ENCODE data around the gene LHPP.
"Not testable (repeated sequence)": the region's sequence is repeated elsewhere in the genome, so short reads cannot be mapped to it uniquely, and the experiment has no call there.

LHPP gene

GRCh38 chr10:124598196-124598595 is 136.6 kb downstream of the LHPP start:
- no peak for DNase-seq

DNA sequence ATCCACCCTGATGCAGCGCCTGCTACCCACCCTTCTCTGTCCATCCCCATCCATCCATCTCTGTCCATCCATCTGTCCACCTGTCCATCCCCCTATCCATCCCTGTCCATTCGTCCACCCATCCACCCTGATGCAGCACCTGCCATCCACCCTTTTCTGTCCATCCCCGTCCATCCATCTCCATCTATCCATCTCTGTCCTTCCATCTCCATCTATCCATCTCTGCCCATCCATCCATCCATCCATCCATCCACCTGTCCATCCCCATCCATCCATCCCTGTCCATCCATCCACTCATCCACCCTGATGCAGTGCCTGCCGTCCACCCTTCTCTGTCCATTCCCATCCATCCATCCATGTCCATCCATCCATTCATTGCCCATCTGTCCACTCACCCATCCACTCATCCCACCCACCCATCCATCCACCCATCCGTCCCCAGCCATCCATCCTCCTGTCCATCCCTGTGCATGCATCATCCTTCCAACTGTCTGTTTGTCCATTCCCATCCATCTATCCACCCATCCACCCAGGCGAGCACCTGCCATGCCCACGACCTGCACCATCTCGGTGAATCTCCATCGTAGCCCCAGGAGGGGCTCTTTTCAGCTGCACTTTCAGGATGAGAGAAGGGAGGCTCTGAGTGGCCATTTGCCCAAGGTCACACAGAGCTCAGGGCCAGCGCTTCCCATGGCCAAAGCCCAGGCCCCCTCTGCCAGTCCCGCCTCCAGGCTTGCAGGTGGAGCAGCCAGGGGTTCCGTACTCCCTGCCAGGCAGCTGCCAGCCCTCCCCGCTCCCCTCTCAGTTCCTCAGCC is 137.4 kb downstream of the LHPP start:
- DNase-seq = no peak

DNA sequence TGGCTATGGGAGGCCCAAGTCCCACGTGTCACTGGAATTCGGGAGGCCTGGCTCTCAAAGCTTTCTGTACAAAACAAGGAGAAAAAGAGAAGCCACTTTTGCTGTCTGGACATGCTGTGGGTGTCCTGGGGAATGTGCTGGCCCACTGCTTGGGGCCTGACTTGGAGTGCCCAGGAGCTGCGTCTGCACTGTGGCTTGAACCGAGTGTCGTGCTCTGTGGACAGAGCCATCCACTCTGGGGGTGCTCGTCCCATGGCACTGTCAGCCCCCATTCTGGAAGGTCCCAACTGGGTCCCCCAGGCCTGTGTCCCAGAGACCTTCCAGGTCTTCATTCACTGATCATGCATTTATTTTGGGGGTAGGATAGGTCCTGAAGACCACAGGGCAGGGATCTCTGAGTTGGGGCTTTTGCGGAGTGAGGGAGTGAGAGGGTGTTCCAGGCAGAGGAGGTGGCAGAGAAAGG is 138.0 kb downstream of the LHPP start:
- DNase-seq = no peak

DNA sequence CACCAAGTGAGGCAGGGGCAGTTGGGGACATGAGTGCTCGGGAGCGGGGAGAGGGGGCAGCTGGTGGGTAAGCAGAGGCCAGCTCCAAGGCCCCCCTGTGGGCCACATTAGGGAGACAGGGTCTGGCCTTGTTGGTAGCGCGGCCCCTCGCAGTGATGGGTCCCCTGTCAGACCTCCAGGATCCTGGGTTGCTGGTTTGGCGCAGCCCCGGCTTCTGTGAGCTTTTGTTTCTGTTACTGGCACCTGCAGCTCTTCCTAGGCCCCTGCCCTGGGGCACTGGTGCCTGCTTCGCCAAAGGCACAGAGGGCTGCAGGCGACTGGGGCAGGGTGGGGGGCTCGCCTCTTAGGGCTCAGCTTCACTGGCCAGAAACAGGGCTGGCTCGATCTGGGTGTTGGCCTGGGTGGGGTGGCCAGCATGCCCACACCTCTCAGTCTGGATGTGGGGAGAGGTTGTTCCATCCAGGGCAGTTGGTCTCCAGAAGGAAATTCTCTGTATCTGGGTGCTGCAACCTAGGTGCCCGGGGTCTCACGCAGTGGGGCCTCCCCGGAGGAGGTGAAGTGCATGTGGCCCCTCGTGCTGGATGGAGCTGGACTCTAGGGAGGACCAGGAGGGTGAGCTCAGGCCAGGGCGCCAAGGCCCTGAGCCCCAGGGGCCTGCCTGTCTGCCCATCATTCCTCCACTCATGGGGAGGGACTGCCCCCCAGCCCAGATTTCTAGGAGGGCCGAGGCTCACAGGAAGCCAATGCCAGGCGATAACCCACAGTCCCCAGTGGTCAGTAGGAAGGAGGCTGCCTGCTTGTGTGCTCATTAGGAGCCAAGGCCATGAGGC is 138.6 kb downstream of the LHPP start:
- DNase-seq = no peak

DNA sequence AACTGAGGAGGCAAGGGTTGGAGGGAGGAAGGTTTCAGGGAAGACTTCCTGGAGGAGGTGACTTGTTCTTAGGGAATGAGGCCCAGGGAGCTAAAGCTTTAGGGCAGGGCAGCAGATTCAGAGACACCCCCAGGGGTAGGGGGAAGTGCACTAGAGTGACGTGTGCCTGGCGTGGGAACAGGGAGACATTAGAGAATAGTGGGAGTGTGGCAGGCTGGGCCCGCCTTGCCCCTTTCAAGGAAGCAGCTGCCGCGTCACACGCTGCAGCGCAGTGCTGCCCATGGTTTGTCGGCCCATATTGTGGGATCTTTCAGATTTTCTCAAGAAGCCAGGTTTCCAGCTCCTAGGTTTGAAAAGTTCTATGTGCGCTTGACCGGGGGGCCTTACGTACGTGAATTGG is 139.4 kb downstream of the LHPP start:
- DNase-seq = no peak

GRCh38 chr10:124601431-124602120 is 140.0 kb downstream of the LHPP start:
- DNase-seq = no peak

DNA sequence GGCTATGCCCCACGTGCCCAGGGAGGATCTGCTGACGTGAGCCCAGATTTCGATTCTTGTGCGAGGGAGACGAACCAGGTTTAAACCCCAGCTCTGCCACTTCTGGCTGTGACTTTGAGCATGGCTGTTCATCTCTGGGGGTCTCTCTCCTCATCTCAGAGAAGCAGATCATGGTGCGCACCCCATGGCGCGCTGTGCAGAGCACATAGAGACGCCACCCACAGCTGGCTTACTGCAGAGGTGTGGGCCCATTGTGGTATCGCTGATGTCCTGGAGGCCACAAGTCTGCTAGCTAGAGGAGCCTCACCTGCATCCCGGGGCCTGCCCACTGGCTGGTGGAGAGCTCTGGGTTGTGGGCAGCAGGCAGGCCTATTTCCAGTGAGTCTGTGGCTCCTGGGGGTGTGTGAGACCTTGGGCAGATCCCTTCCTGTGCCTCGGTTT is 140.5 kb downstream of the LHPP start:
- DNase-seq = no peak

- no peak for DNase-seq
Measured at GRCh38 chr10:124602646-124603365, 141.2 kb downstream of the LHPP start.

DNA sequence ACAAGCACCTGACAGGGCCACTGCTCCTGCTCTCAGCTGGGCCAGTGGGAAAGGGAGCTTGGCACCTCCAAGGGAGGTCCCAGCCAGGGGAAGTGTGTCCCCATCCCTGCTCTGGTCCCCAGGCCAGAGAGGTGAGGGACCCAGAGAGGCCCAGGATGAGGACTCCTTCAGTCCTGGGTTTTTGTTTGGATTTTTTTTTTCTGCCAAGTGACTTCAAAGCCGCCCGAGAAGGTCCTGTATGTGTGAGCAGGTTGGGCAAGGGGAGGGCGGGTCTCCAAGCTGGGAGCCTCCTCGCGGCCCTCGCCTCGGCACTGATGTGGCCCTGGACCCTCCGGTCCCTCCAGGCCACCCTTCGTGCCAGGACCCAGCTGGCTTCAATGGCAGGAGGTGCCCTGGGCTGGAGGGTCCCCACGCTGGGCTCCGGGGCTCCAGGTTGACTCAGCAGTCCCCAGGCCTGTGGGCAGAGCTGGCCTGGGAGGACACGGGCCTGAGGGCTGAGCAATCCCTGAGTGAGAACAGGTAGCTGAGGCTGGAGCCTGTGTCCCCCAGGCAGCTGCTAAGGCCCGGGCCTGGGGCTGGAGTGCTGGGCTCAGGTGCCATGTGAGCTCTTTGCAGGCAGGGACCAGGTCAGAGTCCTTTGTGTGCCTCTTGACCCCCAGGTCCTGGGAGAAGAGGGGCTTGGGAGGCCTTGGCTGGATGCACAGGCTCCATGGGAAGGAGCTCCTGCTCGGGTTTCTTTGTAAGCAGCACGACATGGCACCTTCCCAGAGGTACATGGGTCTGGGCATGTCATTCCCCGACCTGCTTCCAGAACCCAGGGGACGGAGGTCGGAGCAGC is 142.0 kb downstream of the LHPP start:
- no peak for DNase-seq

DNA sequence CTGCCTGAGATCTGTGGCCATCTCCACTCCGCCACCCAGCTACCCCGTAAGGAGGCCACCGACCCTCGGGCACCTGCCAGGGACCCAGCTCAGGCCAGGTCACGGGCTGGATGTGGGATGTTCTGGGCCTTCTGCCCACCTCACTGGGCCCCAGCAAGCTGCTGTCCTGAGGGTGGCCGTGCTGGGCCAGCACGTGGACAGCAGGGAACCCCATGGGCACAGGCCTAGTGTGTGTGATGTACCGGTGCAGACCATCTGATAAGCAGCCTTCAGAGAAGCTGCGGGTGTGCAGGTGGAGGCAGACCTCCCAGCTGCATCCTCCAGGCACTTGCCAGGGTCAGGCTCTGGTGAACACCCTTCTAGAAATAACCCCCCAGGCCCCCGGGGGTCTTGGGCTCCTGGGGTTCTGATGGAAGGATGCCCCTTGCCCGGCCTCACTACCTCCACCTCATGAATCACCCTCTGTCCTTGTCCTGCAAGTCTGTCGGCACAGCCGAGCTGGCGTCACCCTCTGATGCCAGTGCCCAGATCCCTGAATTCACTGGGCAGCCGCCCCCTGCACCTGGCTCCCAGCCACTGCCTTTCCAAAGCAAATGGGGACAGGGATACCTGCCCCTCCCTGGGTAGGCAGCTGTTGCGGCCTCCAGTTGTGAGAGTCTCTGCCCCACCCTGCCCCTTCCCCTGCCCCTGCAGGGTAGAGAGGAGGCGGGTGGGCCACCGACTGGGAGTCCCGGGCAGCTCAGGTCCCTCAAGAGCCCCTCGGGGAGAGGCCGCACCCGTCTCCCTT is 142.8 kb downstream of the LHPP start:
- no peak for DNase-seq

DNA sequence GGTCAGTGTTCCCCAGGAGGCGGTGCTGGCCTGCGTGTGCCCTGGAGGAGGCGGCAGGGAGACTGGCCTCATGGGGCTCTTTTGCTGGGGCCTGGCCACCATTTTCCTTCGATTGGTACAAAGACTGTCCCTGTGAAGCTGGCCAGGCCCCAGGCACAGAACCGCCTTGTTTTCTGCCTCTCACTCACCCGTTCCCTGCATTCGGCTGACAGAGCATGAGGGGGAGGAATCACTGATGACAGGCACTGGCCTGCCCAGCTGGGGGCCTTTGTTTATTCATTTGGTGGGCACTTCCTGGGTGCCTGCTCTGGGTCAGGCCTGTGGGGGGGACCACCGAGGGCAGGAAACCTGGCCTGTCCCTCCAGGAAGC is 143.4 kb downstream of the LHPP start:
- no peak for DNase-seq

GRCh38 chr10:124605481-124605855 is 143.8 kb downstream of the LHPP start:
- no peak for DNase-seq

- no peak for DNase-seq
Measured at GRCh38 chr10:124605856-124606812, 144.5 kb downstream of the LHPP start.

DNA sequence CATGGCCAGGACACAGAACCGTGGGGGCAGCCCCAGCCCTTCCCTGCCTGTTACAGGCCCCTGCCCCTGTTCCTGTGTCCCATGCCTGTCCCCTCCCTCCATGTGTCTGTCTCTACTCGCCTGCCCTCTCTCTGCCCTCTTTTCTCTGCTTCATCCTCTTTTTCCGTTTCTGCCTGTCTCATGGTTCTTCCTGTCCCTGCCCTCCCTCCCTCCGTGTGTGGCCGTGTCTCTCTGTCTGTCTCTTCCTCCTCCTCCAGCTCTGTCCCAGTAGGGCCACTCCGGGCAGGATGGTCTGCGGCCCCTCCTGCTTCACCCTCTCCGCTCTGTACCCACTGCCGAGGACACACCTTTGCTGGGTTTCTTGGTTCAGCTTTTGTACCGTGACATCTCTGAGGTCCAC is 145.2 kb downstream of the LHPP start:
- DNase-seq = no peak

DNA sequence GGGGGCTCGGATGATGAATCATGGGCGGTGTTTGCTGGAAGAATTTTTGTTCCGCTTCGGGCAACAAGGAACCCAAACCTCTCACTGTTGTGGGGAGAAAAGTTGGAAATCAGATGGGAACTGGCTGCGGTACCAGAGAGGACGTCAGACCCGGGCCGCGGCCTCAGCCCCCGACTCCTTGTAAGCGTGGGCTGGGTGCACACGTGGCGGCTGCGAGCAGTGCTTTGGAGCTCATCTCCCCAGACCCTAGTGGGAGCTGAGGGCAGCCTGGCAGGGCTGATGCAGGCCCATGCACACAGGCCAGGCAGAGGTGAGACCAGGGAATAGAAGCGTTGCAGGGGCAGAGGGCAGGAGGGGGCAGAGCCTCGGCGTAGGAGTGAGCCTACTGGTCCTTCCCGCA is 146.1 kb downstream of the LHPP start:
- no peak for DNase-seq

- DNase-seq = no peak
Measured at GRCh38 chr10:124608093-124608721, 146.6 kb downstream of the LHPP start.

DNA sequence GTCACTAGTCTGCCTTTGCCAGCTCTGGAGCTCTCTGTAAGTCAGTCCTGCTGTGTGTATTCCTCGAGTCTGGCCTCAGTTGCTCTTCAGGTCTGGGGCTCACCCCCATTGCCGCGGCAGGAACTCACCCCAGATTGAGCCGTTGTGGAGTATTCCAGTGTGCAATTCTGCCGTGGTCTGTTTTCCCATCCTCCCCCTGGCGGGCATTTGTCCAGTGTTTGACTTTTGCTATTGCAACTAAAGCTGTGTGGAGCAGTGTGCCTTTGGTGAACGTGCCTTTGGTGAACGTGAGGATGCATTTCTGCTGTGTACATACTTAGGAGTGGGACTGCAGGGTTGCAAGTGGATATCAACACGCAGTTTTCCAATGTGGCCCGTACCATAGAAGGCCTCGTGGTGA is 148.1 kb downstream of the LHPP start:
- no peak for DNase-seq

DNA sequence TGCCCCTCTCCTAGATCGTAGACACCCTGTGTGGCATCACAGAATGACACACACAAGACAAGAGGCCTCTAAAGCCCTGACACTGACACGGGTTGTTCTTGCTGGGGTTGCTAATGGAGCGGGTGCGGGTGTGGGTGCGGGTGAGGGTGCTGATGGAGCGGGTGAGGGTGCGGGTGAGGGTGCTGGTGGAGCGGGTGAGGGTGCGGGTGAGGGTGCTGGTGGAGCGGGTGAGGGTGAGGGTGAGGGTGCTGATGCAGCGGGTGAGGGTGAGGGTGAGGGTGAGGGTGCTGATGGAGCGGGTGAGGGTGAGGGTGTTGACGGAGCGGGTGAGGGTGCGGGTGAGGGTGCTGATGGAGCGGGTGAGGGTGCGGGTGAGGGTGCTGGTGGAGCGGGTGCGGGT is 148.6 kb downstream of the LHPP start:
- not testable (repeated sequence) for DNase-seq

DNA sequence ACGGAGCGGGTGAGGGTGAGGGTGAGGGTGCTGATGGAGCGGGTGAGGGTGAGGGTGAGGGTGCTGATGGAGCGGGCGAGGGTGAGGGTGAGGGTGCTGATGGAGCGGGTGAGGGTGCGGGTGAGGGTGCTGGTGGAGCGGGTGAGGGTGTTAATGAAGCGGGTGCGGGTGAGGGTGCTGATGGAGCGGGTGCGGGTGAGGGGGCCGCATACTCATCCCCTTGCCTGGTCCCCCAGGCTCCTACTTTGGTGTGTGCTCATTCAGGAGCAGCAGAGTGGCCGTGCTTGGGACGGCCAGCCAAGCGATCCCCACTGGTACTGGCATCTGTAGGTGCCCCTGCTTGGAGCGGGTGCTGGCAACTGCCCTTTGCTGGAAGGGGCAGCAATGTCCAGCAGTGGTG is 149.2 kb downstream of the LHPP start:
- DNase-seq = not testable (repeated sequence)
